OCI-LY7 (cell line): ENCODE results near the gene TUSC1. TPM values are rescaled to one million over a fixed set of nuclear protein-coding genes. Genes with fewer than 3 reads are reported as not detected.
"Not testable (repeated sequence)": the region's sequence is repeated elsewhere in the genome, so short reads cannot be mapped to it uniquely, and the experiment has no call there.

ENCODE experiments used
- BruUV-seq: library from RNA; stranded (reverse); fragments of 400-500 nt; replicated peaks from 2 replicates; lab custom pipeline; 2021; lab: Mats Ljungman, UMichigan
- CTCF ChIA-PET: fragments of 300-600 bp; sonication (Branson Sonifier 250); formaldehyde crosslinking; loops from one replicate; lab custom pipeline; 2022; ENCODE audit warnings: antibody characterized with exemption; ENCODE audit not compliant: unreplicated experiment; lab: Charles Lee
- POLR2A ChIA-PET: fragments of 300-600 bp; sonication (Branson Sonifier 250); formaldehyde crosslinking; loops from one replicate; lab custom pipeline; 2022; ENCODE audit warnings: antibody characterized with exemption; lab: Charles Lee
- DNase-seq: peaks from one replicate; pipeline ENCODE4 v3.0.0-alpha.2; 2015; ENCODE audit warnings: low spot score
- H2AFZ ChIP-seq: fragments of 200-600 bp; sonication (generic), shearing (Covaris generic); 2 replicates; pipeline ENCODE4 v1.6.1; 2014; ENCODE audit warnings: mild to moderate bottlenecking, antibody characterized with exemption, low read length, moderate library complexity
- H3K27ac ChIP-seq: fragments of 200-600 bp; sonication (generic); 2 replicates; pipeline ENCODE4 v1.5.1; 2014; ENCODE audit warnings: mixed run types, low read depth, mild to moderate bottlenecking, moderate library complexity, low read length, inconsistent platforms; ENCODE audit not compliant: poor library complexity, severe bottlenecking
- H3K36me3 ChIP-seq: fragments of 200-600 bp; sonication (generic); 2 replicates; pipeline ENCODE4 v1.6.1; 2014; ENCODE audit warnings: mild to moderate bottlenecking, antibody characterized with exemption, low read length, moderate library complexity, mixed read lengths; ENCODE audit not compliant: insufficient read depth
- H3K4me1 ChIP-seq: fragments of 200-600 bp; sonication (generic); 2 replicates; pipeline ENCODE4 v1.5.1; 2014; ENCODE audit warnings: mild to moderate bottlenecking, low read length; ENCODE audit not compliant: insufficient read depth, poor library complexity, severe bottlenecking
- H3K4me2 ChIP-seq: fragments of 200-600 bp; sonication (generic); 2 replicates; pipeline ENCODE4 v1.6.1; 2014; ENCODE audit warnings: mild to moderate bottlenecking, low read length
- H3K4me3 ChIP-seq: fragments of 200-600 bp; sonication (generic); 2 replicates; pipeline ENCODE4 v1.5.1; 2014; ENCODE audit warnings: mild to moderate bottlenecking, low read depth, low read length; ENCODE audit not compliant: poor library complexity, severe bottlenecking
- H3K79me2 ChIP-seq: fragments of 200-600 bp; sonication (generic); 2 replicates; pipeline ENCODE4 v1.6.1; 2016; ENCODE audit warnings: low read depth, mild to moderate bottlenecking, low read length, moderate library complexity, mixed read lengths; ENCODE audit not compliant: insufficient read depth
- H3K9me2 ChIP-seq: fragments of 200-600 bp; sonication (generic); 2 replicates; pipeline ENCODE4 v1.6.1; 2016; ENCODE audit warnings: mild to moderate bottlenecking, low read length, mixed read lengths; ENCODE audit not compliant: insufficient read depth
- H3K9me3 ChIP-seq: fragments of 200-600 bp; sonication (generic); 2 replicates; pipeline ENCODE4 v1.6.1; 2014; ENCODE audit warnings: mild to moderate bottlenecking, mixed run types, low read length, mixed read lengths
- H4K20me1 ChIP-seq: fragments of 200-600 bp; sonication (generic); 2 replicates; pipeline ENCODE4 v1.6.1; 2014; ENCODE audit warnings: mild to moderate bottlenecking, antibody characterized with exemption, low read length, moderate library complexity, mixed read lengths; ENCODE audit not compliant: insufficient read depth
- CTCF ChIP-seq: fragments of 200-600 bp; sonication (generic); conservative IDR thresholded peaks from 2 replicates; pipeline ENCODE4 v1.5.1; 2014; ENCODE audit warnings: mild to moderate bottlenecking, antibody characterized with exemption, low read length, moderate library complexity, mixed read lengths
- EZH2phosphoT487 ChIP-seq: fragments of 200-600 bp; sonication (generic); IDR thresholded peaks from 2 replicates; pipeline ENCODE4 v1.6.1; 2018; ENCODE audit warnings: low read depth, borderline replicate concordance, mild to moderate bottlenecking, mixed run types, antibody characterized with exemption, low read length, moderate library complexity, mixed read lengths
- intact Hi-C: fragments of 100-400 bp; cut with micrococcal nuclease; formaldehyde crosslinking; loops from one replicate; pipeline ENCODE4 v1.10.0; 2022; ENCODE audit not compliant: unreplicated experiment
- total RNA-seq, 2 experiments: library from RNA; depleted of rRNA in 1 of 2; stranded (reverse); fragments of >200 nt in 1 of 2; shearing (Covaris generic) in 1 of 2; gene quantifications; 2 replicates each; pipeline ENCODE4 v1.2.3, GENCODE V29; 2014 to 2022

TUSC1 gene
- total RNA-seq, 2 experiments from 2014 or later: not detected

DNA sequence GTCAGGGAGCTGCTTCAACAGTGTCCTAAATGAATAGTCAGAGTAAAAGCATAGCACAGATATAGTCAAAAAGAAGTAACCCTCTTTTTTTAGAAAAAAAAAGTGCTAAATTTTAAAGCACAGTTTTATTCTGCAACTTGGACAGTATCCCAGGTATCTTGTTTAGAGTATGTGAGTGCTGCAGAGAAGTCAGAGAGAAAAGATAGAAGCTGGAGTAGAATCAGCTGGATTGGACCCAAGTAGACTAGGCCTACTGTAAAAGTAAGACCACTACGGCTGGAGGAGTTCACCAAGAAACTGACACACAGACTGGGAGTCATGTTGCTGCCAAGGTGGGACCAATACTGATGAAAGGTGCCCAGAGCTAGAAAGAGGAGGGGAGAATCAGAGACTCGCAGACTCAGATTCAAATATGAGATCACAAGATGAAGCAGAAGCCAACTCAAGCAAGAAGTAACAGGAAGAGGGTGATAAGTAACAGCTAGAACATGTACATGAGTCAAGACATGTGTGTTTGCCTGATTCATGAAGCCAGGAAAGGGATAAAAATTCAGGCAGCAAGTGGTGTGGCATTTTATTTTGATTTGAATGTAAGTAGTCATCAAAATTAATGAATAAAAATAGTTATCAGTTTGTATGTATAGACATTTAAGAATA, 25.6 kb upstream of the TUSC1 start:
- Histone ChIP-seq H2AFZ (no peak overlapping the region), H3K4me2 (no peak overlapping the region), H3K27ac (no peak overlapping the region), H3K36me3 (no peaks in the 10 kb centered on the region), H3K9me2 (no peaks in the 10 kb centered on the region), H4K20me1 (no peaks in the 10 kb centered on the region), H3K4me1 (no peaks in the 10 kb centered on the region), H3K79me2 (no peaks in the 10 kb centered on the region), H3K4me3 (no peak overlapping the region), H3K9me3 (no peaks in the 10 kb centered on the region)
- intact Hi-C loops: no loop called here
- BruUV-seq: no TSS peak
- ChIA-PET CTCF (no interaction called here), POLR2A (interaction anchor here (0.7 kb wide), 1 partner anchor 437 kb away, joined by 3 read pairs; no protein-coding TSS in a partner anchor)
- DNase-seq: no peak
- no peak for TF ChIP-seq EZH2phosphoT487
- no peak for TF ChIP-seq CTCF

DNA sequence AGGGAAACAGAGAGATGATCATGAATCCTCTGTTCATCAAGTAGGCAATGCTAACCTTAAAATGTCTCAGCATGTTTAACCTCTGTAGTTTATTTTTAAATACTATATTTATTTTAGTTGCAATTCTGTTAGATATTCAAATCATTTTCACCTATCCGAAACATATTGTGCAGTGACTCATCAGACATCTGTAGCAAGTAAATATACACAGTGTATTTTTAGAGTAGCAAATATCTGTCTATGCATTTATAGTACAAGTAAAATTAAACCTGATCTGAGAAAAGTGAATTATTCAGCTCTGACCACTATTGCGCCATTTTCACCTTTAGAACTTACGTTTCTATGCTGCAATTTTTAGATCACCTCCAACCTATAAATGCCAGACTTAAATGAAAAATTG, 24.3 kb upstream of the TUSC1 start:
- Histone ChIP-seq H3K4me3 (no peak overlapping the region), H3K4me1 (no peaks in the 10 kb centered on the region), H3K27ac (no peak overlapping the region), H3K9me2 (no peaks in the 10 kb centered on the region), H3K4me2 (no peak overlapping the region), H3K9me3 (no peaks in the 10 kb centered on the region), H4K20me1 (no peaks in the 10 kb centered on the region), H3K36me3 (no peaks in the 10 kb centered on the region), H3K79me2 (no peaks in the 10 kb centered on the region), H2AFZ (no peak overlapping the region)
- no peak for DNase-seq
- CTCF ChIA-PET: no interaction called here
- POLR2A ChIA-PET: no interaction called here
- intact Hi-C loops: no loop called here
- no TSS peak for BruUV-seq
- TF ChIP-seq EZH2phosphoT487: no peak
- no peak for TF ChIP-seq CTCF

DNA sequence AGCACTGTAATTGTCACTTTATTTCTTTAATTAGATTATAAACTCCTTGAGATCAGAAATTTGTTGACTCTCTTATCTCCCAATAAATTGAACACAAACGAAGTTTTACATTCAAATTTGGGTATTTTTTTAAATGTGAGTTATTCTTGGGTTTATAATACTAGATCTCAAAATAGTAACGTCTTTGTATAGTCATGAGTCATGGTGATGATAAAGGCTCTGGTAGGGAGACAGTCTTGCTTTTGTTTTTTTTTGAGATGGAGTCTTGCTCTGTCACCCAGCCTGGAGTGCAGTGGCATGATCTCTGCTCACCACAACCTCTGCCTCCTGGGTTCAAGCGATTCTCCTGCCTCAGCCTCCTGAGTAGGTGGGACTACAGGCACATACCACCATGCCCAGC, 22.7 kb upstream of the TUSC1 start:
- H4K20me1 ChIP-seq, H3K4me1 ChIP-seq, DNase-seq, H3K27ac ChIP-seq, H3K4me3 ChIP-seq, H3K36me3 ChIP-seq, H3K4me2 ChIP-seq, CTCF ChIA-PET, H3K9me3 ChIP-seq, H3K79me2 ChIP-seq, BruUV-seq, H2AFZ ChIP-seq, POLR2A ChIA-PET, H3K9me2 ChIP-seq, intact Hi-C loops: not testable (repeated sequence)
